Measurements from ENCODE around the gene OST4.
A peak's percentile ranks its signal among the peaks of the same experiment; 100 is the strongest.
"Not testable (repeated sequence)": the region's sequence is repeated elsewhere in the genome, so short reads cannot be mapped to it uniquely, and the experiment has no call there.

The OST4 gene
- total RNA-seq, result 83.7 to 97.6 reads per million in 2 donors

DNA sequence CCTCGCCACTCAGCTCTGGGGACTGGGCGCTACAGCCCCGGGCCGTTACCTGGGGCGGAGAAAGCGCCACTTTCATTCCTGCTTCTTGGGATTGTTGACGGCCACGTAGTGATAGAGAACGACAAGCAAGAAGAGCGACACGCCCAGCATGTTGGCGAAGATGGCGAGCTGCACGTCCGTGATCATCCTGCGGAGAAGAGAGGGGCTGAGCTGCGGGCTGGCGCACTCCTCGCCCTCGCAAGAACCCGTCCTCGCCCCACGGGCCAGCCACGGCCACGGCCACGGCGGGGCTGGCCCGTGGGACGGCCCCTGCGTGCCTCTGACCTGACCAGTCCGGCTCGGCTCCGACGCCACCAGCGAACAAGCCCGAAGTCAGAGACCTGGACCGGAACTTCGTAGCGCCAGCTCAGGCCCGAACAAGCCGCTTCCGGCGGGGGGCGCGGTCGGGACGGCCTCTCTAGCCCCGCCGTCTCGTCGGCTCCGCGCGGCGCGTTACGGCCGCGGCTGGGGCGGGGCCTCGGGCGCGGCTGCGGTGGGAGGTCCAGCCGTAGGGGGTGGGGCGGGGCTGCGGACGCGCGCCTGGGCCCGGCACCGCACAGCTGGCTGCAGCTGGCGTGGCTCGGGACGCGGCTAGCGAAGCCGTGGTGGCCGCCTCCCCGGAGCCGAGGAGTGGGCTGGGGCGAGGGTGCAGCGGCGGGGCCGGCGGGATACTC, at the start of gene OST4:
Gene OST4 (minus strand): TSS at position 378 of the 713 bp plus-strand sequence.
- DNase-seq, result peak; percentile 81

DNA sequence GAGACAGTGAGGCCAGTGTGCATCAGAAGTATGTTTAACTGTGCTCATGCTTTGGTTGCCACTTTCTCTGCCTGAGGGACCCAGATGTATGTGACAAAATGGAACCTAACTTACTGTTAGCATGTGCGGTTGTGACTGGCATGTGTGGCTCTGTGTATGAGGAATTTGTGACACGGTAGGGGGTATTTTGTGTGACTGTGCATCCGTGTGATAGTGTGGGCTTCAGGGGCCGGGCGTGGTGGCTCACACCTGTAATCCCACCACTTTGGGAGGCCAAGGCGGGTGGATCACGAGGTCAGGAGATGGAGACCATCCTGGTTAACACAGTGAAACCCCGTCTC, 47.8 kb upstream of the OST4 start:
- DNase-seq, result not testable (repeated sequence)

DNA sequence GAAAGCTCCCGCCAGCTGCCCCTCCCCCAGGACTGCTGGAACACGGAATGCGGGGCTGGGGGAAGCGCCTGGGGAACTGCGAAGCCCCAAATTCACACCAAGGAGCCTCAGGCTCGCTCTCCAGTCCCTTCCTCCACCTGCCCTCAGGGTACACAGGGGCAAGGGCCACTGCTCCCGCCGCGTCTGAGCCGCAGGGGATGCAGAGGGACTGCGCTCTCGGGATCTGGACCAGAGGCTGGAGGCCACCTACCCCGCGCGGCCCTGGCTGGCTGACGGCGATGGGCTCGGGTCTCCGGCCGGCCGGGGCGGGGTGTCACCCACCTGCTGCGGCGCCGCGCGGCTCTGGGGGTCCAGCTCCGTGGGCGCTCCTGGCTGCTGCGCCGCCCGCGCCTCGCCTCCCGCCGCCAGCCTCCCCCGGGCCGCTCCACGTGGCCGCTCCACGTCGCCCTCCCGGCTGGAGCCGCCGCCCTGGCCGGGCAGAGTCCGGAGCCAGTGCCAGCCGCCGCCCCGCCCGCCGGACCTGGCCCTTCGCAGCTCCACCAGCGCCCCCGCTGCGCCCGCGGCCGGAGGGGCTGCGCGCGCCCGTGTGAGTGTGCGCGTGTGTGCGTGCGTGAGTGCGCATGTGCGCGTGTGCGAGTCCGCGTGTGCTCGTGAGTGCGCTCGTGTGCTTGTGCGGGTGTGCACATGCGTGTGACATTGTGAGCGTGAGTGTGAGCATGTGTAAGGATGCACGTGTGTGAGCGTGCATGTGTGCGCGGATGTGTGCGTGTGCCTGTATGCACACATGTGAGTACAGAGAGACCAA, 47.3 kb upstream of the OST4 start, which contains the start of gene CGREF1:
Gene CGREF1 (minus strand): TSS at position 604 of the 805 bp plus-strand sequence. CDS start 14,762 bp downstream, outside the sequence.
- no peak for DNase-seq

DNA sequence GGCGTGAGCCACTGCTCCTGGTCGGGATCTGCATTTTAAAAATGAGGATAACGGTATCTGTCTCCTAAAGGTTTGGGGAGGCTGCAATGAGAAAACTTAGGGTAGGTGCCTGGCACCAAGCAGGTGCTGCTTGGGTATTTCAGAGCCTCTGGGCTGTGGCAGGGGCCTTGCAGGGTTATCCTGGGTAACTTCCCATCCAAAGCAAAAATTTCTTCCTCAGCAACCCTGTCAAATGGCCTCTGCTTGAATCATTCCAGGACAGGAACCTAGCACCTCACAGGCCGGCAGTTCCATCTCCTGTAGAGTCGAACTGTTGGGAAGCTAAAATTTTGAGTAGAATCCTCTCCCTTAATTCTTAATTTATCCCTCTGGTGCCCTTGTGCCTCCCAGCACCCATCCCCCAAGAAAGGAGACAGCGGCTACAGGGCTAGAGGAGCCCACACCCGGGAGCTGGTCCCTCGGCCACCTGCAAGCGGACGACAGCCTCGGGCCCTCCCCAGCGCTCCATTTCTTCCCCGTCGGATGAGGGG, 46.6 kb upstream of the OST4 start:
- no peak for DNase-seq

DNA sequence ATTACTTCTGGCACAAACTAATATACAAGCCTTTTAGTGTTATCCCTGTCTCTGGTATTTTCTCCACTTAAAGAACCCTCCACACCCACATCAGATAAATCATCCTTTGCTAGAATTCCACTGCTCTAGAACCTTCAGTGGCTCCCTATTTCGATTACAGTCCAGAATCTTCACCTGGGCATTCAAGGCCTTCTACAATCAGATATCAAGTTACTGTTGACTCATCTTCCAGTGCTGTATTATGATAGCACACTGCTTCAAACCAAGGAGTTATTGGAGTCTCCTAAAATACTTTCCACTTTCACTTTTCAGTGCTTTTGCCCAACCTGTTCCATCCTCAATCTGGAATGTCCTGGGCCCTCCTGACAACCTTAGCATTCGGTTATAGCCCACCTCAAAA, 44.1 kb upstream of the OST4 start:
- no peak for DNase-seq

GRCh38 chr2:27111392-27112078, 40.1 kb upstream of the OST4 start:
- not testable (repeated sequence) for DNase-seq

DNA sequence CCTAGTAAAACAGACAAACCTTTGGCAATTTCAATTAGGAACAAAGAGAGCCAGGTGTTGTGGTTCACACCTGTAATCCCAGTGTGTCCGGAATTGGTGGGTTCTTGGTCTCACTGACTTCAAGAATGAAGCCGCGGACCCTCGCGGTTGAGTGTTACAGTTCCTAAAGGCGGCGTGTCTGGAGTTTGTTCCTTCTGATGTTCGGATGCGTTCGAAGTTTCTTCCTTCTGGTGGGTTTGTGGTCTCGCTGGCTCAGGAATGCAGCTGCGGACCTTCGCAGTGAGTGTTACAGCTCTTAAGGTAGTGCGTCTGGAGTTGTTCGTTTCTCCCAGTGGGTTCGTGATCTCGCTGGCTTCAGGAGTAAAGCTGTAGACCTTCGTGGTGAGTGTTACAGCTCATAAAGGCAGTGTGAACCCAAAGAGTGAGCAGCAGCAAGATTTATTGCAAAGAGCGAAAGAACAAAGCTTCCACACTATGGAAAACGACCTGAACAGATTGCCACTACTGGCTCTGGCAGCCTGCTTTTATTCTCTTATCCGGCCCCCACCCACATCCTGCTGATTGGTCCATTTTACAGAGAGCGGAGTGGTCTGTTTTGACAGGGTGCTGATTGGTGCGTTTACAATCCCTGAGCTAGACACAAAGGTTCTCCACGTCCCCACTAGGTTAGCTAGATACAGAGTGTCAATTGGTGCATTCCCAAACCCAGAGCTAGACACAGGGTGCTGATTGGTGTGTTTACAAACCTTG, 39.3 kb upstream of the OST4 start:
- not testable (repeated sequence) for DNase-seq

DNA sequence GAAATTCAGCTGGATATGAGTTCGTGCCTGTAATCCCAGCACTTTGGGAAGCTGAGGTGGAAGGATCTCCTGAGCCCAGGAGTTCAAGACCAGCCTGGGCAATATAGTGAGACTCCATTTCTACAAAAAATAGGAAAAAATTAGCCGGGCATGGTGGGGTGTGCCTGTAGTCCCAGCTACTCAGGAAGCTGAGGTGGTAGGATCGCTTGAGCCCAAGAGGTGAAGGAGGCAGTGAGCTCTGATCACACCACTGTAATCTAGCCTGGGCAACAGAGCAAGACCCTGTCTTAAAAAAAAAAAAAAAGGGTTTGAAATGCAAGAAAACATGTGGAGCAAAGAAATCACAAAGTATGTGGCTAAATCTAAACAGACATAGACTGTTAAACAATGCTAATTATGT, 37.6 kb upstream of the OST4 start:
- DNase-seq, result no peak

DNA sequence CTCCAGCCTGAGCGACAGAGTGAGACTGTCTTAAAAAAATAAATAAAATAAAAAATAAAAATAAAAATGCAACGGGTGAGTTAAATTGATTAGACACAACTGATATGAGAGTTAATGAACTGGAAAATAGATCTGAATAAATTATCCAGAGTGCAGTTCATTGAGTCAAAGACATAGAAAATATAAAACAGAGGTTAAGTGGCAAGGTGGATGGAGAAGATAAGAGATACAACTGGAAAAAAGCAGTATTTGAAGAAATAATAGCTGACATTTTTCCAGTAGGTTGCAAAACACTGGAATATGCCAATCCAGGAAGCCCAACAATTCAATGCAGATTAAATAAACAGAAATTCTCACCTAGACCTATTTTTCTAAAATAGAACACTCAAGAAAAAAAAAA, 36.8 kb upstream of the OST4 start:
- DNase-seq, result no peak

- DNase-seq, result no peak
Observed at GRCh38 chr2:27105981-27106380, 34.5 kb upstream of the OST4 start.

- no peak for DNase-seq
Observed at GRCh38 chr2:27102329-27102728, 30.9 kb upstream of the OST4 start.

- no peak for DNase-seq
Observed at GRCh38 chr2:27100036-27100435, 28.6 kb upstream of the OST4 start.

GRCh38 chr2:27099334-27099955, 28.0 kb upstream of the OST4 start:
- DNase-seq, result no peak

- DNase-seq, result no peak
Observed at GRCh38 chr2:27097341-27097740, 25.9 kb upstream of the OST4 start.

GRCh38 chr2:27096748-27097297, 25.4 kb upstream of the OST4 start:
- no peak for DNase-seq

- no peak for DNase-seq
Observed at GRCh38 chr2:27095745-27096651, 24.5 kb upstream of the OST4 start.

- no peak for DNase-seq
Observed at GRCh38 chr2:27095427-27095744, 23.9 kb upstream of the OST4 start.

DNA sequence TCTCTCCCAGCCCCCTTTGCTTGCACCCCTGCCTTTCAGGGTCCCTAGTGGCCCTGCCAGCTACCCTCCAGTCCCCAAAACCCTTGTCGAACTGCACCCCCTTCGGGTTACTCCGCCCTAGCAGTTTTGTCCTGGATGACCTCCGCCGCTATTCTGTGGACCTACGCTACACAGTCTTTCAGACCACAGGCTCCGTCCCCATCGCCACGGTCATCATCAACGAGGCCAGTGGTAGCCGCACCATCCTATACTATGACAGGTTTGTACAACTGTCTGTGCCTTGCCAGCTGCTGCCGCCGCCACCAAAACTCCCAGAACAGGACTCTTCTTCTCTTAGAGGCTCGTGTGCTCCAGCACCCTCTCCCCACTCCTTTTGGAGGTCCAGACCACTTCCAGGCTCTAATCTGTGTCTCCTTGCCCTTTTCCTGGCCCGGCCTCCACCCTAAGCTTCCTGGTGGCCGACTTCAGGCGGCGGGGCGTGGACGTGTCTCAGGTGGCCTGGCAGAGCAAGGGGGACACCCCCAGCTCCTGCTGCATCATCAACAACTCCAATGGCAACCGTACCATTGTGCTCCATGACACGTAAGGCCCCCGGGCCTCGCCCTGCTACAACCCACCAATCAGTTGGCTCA, 23.0 kb upstream of the OST4 start:
- no peak for DNase-seq

DNA sequence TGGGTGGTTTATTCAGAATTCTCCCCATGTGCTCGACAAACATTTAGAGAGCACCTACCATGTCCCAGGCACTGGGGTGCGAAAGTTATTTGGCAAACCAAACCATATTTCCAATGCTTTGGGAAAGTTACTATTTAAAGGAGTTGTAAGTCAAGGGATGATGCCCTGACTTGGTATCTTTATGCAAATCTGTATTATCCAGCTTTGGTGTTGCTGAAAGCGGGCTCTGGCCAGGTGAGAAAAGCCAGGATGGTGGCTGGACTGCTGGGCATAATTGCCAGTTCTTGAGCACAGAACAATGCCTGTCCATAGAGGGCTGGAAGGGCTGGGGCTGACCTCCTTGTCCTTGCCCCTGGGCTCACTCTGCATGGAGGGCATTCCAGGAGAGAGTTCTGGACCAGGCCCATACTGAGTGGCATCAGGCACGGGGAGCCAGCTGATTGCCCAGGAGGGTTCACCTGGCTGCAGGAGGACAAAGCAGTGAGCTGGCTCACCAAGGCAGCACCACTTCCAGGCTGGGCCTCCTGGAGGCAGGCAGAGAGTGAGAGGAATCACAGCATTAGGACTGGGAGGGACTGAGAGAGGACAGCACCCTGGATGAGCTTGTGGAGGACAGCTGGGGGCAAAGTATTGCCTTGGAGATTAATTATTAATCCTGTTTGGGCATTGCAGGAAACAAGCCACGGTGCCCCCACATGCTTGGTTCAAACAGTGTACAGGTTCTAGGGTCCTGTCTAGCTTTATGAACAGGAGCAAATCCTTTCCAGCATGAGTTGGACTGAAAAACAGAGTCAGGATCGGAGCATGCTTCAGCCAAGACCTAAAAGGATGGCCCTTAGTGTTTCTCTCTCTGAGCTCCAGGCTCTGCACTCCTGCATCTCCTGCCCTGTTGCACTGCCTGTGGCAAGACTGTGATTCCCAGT, 22.2 kb upstream of the OST4 start:
- no peak for DNase-seq

All from T-helper 9 cell (primary cell).